DOHH2 (cell line): ENCODE data around the gene PSD4.

Experiments used
- CTCF ChIP-seq: fragments of 200-600 bp; sonication (generic); IDR thresholded peaks from one replicate; pipeline ENCODE4 v1.5.1; 2014; ENCODE audit warnings: antibody characterized with exemption, mild to moderate bottlenecking, low read depth, low read length; ENCODE audit not compliant: poor library complexity, severe bottlenecking
- EZH2phosphoT487 ChIP-seq: fragments of 200-600 bp; sonication (generic); IDR thresholded peaks from 2 replicates; pipeline ENCODE4 v1.6.1; 2017; ENCODE audit warnings: borderline replicate concordance, mild to moderate bottlenecking, antibody characterized with exemption, low read length, moderate library complexity, mixed read lengths

GRCh38 chr2:113131352-113132185 is 42.2 kb upstream of the PSD4 start:
- TF ChIP-seq CTCF (no peak), EZH2phosphoT487 (no peak)
